Fibroblast of skin of back (primary cell): ENCODE results near the gene CASP8.
"Not testable (repeated sequence)": the region's sequence is repeated elsewhere in the genome, so short reads cannot be mapped to it uniquely, and the experiment has no call there.

Source experiments
- DNase-seq: peaks from one replicate; pipeline ENCODE4 v3.0.0-alpha.2; 2013

The CASP8 gene

GRCh38 chr2:201270293-201271001, 10.1 kb downstream of the CASP8 start:
- no peak for DNase-seq

DNA sequence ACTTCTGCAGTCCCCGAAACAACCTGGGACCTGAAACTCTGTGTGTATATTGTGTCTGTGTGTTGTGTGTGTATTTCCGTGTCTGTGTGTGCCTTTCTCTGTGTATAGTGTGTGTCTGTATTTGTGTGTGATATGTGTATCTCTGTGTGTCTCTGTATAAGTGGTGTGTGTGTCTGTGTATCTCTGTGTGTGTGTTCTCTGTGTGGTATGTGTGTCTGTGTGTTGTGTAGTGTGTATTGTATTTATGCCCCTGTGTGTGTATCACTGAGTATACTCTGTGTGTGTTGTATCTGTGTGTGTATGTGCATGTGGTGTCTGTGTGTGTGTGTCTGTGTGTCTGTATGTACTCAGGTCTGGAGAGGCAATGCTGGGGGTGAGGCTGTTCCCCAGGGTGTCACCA, 11.6 kb downstream of the CASP8 start:
- DNase-seq = no peak

GRCh38 chr2:201273330-201273983, 13.1 kb downstream of the CASP8 start:
- no peak for DNase-seq

DNA sequence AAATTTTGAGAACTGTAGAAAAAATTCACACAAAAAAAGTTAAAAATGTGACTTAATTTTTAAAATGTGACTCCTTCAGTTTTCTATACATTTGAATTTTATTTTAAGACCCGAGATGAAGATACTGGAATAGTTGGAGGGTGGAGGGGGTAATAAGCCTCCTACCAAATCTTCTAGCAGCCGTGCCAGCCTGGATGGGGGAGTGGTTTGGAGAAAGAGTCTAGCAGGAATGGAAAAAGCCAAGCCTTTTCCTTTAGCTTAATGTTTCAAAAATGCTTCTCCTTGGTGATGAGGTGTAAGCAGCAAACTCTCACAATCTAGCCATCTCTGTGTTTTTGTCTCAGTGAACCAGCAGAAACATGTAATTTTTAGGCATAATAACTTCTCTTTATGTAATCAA, 14.7 kb downstream of the CASP8 start:
- DNase-seq = no peak

DNA sequence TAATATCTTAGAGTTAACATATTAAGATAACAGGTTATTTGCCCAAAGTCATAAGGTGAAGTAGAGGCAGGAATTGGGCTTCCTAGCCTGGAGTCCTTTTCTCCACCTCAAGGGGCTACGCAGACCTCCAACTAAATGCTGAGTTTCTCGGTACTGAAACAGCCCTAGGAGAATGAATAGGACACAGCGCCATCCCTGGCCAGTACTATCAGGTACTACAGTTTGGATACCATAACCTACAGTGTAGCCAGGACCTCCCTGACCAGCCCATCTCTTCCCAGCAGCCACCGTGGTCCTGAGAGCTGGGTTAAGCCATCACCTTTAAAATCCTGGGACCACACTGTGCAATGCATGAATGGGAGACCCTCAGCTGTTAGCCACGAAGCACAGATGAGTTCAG, 15.7 kb downstream of the CASP8 start:
- DNase-seq = no peak

- DNase-seq = no peak
Observed at GRCh38 chr2:201276511-201276910, 16.2 kb downstream of the CASP8 start.

- DNase-seq = no peak
Observed at GRCh38 chr2:201279079-201279478, 18.7 kb downstream of the CASP8 start.

GRCh38 chr2:201280191-201281040, 20.1 kb downstream of the CASP8 start:
- no peak for DNase-seq

DNA sequence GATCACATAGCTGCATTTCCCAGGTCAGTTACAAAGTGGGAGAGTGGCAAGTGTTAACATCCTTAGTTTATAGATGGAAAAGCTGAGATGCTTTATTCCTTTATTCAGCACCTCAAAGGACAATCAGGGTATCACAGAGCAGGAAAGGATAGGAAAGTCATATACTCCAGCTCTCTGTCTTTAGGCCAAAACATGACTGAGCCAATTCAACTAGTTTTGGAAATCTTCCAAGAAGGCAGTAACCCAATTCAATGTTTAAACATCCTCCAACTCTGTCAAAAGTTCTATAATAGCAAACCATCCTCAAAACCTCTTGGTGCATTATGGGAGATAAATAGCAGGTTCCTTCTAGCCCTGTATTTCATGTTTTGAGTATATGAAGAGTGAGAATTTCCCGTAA, 25.2 kb downstream of the CASP8 start:
- DNase-seq = no peak

DNA sequence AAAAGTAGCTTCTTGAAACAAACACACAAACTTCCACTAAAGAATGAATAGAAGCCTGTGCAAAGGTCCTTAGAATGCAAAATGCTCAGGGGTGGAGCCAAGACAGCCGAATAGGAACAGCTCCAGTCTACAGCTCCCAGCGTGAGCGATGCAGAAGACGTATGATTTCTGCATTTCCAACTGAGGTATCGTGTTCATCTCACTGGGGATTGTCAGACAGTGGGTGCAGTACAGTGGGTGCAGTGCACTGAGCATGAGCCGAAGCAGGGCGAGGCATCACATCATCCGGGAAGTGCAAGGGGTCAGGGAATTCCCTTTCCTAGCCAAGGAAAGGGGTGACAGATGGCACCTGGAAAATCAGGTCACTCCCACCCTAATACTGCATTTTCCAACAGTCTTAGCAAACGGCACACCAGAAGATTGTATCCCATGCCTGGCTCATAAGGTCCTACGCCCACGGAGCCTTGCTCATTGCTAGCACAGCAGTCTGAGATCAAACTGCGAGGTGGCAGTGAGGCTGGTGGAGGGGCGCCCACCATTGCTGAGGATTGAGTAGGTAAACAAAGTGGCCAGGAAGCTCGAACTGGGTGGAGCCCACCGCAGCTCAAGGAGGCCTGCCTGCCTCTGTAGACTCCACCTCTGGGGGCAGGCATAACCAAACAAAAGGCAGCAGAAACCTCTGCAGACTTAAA, 30.3 kb downstream of the CASP8 start:
- not testable (repeated sequence) for DNase-seq

DNA sequence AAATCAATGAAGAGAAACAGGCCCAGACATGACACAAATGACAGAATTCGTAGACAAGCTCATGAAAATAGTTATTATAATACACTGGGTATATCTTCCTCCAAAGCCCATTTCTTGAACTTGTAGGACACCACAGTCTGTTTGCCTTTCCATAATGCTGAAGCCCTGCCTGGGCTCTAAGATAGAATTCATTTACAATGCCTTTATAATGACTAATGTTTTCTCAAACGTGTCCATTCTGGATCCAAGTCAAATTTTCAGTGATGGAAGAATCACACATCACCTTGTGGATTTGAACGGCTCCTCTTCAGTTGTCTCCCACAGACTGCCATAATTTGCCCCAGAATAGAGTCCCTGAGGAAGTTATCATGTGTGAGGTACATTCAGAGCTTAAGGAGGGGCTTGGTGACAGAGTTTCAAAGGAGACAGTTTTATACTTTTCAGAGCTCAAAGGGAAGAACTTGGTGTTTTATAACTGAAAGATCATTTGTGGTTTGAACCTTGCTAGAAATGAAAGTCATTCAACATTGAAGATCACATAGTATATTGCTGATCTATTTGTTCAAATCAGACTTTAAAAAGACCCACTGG, 38.2 kb downstream of the CASP8 start:
- DNase-seq = peak; percentile 53

DNA sequence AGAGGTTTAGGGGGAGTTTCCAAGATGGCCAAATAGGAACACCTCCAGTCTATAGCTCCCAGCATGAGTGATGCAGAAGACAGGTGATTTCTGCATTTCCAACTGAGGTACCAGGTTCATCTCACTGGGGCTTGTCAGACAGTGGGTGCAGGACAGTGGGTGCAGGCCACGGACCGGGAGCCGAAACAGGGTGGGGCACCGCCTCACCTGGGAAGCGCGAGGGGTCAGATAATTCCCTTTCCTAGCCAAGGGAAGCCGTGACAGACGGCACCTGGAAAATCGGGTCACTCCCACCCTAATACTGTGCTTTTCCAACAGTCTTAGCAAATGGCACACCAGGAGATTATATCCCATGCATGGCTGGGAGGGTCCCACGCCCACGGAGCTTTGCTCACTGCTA, 39.6 kb downstream of the CASP8 start:
- not testable (repeated sequence) for DNase-seq

DNA sequence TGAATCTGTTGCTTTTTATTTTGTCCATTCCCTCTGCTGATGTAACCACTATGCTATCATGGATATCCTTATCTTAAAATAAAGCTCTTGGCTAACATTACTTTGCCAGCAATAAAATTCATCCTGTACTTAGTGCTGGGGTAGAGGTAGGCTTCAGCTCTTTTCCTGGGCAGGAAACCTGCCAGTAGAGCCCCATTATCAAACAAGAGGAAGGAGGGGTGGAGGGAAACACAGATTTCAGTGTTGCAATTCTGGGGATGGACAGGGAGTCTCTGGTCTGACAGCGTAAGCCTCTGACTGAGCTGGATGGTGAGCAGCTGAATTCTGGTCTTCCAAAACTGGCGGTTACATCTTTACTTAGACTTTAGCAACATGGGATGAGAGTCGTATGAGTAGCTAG, 47.5 kb downstream of the CASP8 start:
- no peak for DNase-seq

GRCh38 chr2:201308914-201309313, 48.6 kb downstream of the CASP8 start:
- no peak for DNase-seq

DNA sequence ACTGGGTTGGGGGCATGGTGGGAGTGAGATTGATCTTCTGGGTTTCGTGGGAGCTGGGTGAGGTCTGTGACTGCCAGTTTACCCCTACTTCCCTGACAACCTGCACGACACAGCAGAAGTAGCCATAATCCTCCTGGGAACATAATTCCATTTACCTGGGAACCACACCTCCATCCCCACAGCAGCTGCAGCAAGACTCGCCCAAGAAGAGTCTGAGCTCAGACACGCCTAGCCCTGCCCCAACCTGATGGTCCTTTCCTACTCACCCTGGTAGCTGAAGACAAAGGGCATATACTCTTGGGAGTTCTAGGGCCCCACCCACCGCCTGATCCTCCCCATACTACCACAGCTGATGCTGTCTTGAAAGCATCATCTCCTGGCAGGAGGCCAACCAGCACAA, 53.0 kb downstream of the CASP8 start:
- DNase-seq = no peak

DNA sequence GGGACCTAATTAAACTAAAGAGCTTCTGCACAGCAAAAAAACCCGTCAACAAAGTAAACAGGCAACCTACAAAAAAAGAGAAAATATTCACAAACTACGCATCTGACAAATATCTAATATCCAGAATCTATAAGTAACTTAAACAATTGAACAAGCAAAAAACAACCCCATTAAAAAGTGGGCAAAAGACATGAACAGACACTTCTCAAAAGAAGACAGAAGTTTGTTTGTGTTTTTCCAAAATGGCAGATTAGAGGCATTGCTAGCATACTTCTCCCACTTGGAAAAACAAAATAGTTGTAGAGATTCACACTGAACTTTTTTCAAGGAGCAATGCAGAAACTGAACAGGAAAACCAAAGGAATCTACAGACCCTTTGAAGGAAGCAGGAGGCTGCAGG, 59.2 kb downstream of the CASP8 start:
- peak; percentile 5 for DNase-seq

DNA sequence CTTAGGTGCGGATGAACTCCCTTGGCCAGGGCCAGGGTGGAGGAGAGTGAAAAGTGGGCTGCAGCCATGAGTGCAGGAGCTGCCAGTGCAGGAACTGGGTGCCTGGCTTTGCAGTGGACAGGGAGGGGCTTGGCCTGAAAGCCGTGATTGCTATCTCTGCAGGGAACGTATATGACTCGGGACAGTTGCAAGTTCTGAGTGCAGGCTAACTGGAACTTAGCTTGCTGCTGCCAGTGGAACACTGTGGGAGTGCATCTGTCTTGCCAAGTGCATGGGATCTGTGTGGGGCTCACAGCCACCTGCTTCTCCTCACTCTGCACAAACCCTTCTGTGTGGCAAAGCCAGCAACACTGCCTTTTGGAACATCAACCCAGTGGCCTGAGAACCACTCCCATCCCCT, 59.9 kb downstream of the CASP8 start:
- DNase-seq = no peak

DNA sequence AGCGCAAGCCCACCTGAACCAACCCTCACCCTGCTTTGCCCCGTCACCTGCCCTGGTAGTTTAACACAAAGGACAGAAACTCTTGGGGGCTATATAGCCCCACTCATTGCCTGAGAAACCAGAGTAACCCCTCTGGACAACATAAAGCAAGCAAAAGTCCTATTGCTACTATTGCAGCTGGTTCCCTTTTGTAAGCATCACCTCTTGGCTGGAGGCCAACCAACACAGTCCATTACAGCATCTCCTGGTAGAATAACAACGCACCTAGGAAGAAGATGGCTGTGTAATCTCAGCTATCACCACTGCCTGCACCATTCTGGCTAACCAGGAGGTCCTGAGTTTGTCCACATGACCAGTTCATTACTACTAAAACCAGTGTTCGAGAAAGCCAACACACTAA, 60.4 kb downstream of the CASP8 start:
- DNase-seq = no peak

DNA sequence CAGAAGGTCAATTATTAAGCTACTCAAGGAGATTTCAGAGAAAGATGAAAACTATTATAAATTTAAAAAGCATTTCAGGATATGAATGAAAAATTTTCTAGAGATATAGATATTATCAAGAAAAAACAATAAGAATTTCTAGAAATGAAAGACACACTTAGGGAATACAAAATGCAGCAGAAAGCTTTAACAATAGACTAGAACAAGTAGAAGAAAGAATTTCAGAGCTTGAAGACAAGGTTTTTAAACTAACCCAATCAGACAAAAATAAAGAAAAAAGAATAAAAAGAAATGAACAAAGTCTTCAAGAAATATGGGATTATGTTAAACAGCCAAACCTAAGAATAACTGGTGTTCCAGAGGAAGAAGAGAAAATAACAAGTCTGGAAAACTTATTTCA, 62.4 kb downstream of the CASP8 start:
- DNase-seq = no peak

- no peak for DNase-seq
Observed at GRCh38 chr2:201327678-201328077, 67.3 kb downstream of the CASP8 start.

- DNase-seq = no peak
Observed at GRCh38 chr2:201329409-201329808, 69.1 kb downstream of the CASP8 start.
